ENCODE results near the gene SLC4A3. TPM values are rescaled to one million over a fixed set of nuclear protein-coding genes. Genes with fewer than 3 reads are reported as not detected.
A peak's percentile ranks its signal among the peaks of the same experiment; 100 is the strongest.

SLC4A3 gene
- total and polyA plus RNA-seq, 2 of the 13 experiments (the other 11 are each of a cell fraction or from before 2014, with no cell fraction given) = 0.18 to 0.95 TPM

GRCh38 chr2:219597552-219598307, 29.7 kb upstream of the SLC4A3 start, which contains the start of gene STK11IP (continued):
- TF ChIP-seq LRRFIP1 (CRISPR knock-in tag; conservative IDR thresholded peaks at IDR 0.05) = 0 out of 2 replicates have a peak, but pooled peaks have one; percentile 81
- TF ChIP-seq FOXA1 (IDR thresholded peaks at IDR 0.05) = no peak
- TF ChIP-seq FOXA1 (CRISPR knock-in tag; IDR thresholded peaks at IDR 0.05) = no peak
- TF ChIP-seq TCF12 (IDR thresholded peaks at IDR 0.05) = no peak
- peak; percentile 90; the same call in 1 of the 2 replicates for TF ChIP-seq TCF12 (CRISPR knock-in tag; IDR thresholded peaks at IDR 0.05)
- TF ChIP-seq ZBTB14 (CRISPR knock-in tag; IDR thresholded peaks at IDR 0.05) = no peak
- TF ChIP-seq ZNF512 (CRISPR knock-in tag; IDR thresholded peaks at IDR 0.05) = no peak
- TF ChIP-seq JDP2 (CRISPR knock-in tag; IDR thresholded peaks at IDR 0.05; ENCODE audit: borderline replicate concordance) = no peak
- peak; percentile 23; the same call in 1 of the 2 replicates for TF ChIP-seq SAFB2 (CRISPR knock-in tag; IDR thresholded peaks at IDR 0.05; ENCODE audit: borderline replicate concordance, low read depth)
- TF ChIP-seq ZNF747 (CRISPR knock-in tag; IDR thresholded peaks at IDR 0.05; ENCODE audit: borderline replicate concordance) = peak; percentile 78
- TF ChIP-seq ZNF543 (CRISPR knock-in tag; IDR thresholded peaks at IDR 0.05) = peak; percentile 76; the same call in 1 of the 2 replicates
- TF ChIP-seq ZNF143 (CRISPR knock-in tag; IDR thresholded peaks at IDR 0.05) = no peak
- no peak for TF ChIP-seq ZBTB49 (CRISPR knock-in tag; IDR thresholded peaks at IDR 0.05; ENCODE audit: borderline replicate concordance)
- TF ChIP-seq CENPX (CRISPR knock-in tag; IDR thresholded peaks at IDR 0.05) = no peak
- TF ChIP-seq ATRX (CRISPR knock-in tag; IDR thresholded peaks at IDR 0.05; ENCODE audit: borderline replicate concordance) = no peak; the same call in 1 of the 2 replicates
- TF ChIP-seq GMEB1 (CRISPR knock-in tag; IDR thresholded peaks at IDR 0.05; ENCODE audit: borderline replicate concordance) = peak; percentile 90
- TF ChIP-seq HNRNPL (IDR thresholded peaks at IDR 0.05; ENCODE audit: low read depth, low read length) = peak; percentile 57; the same call in 1 of the 2 replicates
- TF ChIP-seq ZKSCAN5 (CRISPR knock-in tag; IDR thresholded peaks at IDR 0.05) = no peak; the same call in 1 of the 2 replicates
- no peak for TF ChIP-seq ZNF101 (CRISPR knock-in tag; IDR thresholded peaks at IDR 0.05; ENCODE audit: borderline replicate concordance, low read depth)
- TF ChIP-seq POLR2AphosphoS2 (IDR thresholded peaks at IDR 0.05; ENCODE audit: low read depth, low read length) = no peak
